IPS-15b (cell line): ENCODE data around the gene NRXN3.

Experiments used
- H3K27me3 ChIP-seq: one replicate; pipeline ENCODE4 v1.6.1; 2013; ENCODE audit warnings: low read length; ENCODE audit not compliant: control insufficient read depth, insufficient read depth
- H3K36me3 ChIP-seq: one replicate; pipeline ENCODE4 v1.6.1; 2013; ENCODE audit warnings: low read length; ENCODE audit not compliant: control insufficient read depth, insufficient read depth
- H3K4me1 ChIP-seq: one replicate; pipeline ENCODE4 v1.6.1; 2013; ENCODE audit warnings: mild to moderate bottlenecking, low read length; ENCODE audit not compliant: control insufficient read depth, insufficient read depth
- H3K4me3 ChIP-seq: one replicate; pipeline ENCODE4 v1.5.1; 2013; ENCODE audit warnings: low read depth, low read length
- H3K9ac ChIP-seq: one replicate; pipeline ENCODE4 v1.6.1; 2013; ENCODE audit warnings: low read depth, mild to moderate bottlenecking, low read length
- H3K9me3 ChIP-seq: one replicate; pipeline ENCODE4 v1.6.1; 2013; ENCODE audit warnings: mild to moderate bottlenecking, low read length; ENCODE audit not compliant: control insufficient read depth, insufficient read depth

NRXN3 gene

GRCh38 chr14:78367355-78367754 lies 197.2 kb downstream of the NRXN3 start:
- Histone ChIP-seq H3K9ac (no peak overlapping the region), H3K27me3 (no peaks in the 10 kb centered on the region), H3K9me3 (no peaks in the 10 kb centered on the region), H3K36me3 (no peaks in the 10 kb centered on the region), H3K4me3 (no peak overlapping the region), H3K4me1 (no peaks in the 10 kb centered on the region)

DNA sequence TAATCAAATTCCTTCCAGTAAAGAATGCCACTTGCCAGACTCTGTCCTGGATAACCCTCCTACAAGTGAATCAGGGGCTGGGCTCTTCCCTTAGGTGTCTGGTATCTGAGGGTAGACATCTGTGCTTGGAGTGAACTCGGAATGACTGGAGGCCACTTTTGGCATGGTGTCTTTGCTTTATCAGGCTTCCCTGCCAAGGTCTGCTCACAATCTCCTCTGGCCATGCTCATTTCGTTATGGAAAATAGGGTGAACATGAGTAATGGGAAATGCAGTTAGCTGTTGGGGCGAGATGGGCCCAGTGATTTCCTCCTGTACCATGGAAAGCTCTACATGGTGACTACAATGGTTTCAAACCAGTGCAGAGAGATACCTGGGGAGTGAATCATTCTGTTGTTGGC lies 212.9 kb downstream of the NRXN3 start:
- Histone ChIP-seq H3K36me3 (no peaks in the 10 kb centered on the region), H3K9me3 (no peaks in the 10 kb centered on the region), H3K9ac (no peak overlapping the region), H3K4me3 (no peak overlapping the region), H3K27me3 (no peaks in the 10 kb centered on the region), H3K4me1 (no peaks in the 10 kb centered on the region)

- H3K4me3 ChIP-seq = no peak overlapping the region
- H3K4me1 ChIP-seq = peaks cover 2% of the 10 kb centered on the region
- H3K9me3 ChIP-seq = no peaks in the 10 kb centered on the region
- no peaks in the 10 kb centered on the region for H3K27me3 ChIP-seq
- H3K9ac ChIP-seq = no peak overlapping the region
- H3K36me3 ChIP-seq = no peaks in the 10 kb centered on the region
These were observed 228.0 kb downstream of the NRXN3 start for GRCh38 chr14:78398216-78398615.

DNA sequence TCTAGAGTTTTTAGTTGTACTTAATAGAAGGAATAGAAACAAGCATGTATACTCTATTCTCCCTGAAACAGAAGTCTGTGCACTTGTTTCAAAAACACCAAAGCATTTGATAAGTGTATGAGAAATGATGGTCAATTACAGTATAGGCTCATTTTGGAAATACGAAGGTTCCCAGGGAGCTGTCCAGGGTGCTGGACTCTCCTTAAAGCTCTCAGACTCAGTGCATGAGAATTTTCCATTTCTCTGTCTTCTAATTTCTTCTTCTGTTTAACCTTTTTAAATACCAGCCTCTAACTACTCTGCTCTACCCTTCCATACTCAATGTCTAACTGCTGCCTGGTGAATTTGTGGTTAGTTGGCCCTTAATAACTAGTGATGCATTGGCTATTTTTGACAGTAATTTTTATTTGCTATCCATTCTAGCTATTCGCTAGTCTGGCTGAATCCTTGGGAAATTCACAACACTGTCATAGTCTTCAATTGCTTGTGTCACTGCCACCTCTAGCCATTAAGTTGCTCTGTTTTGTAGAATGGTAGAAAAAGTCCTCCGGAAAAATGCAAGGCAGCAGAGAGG lies 229.2 kb downstream of the NRXN3 start:
- no peaks in the 10 kb centered on the region for H3K27me3 ChIP-seq
- H3K9me3 ChIP-seq = no peaks in the 10 kb centered on the region
- no peaks in the 10 kb centered on the region for H3K36me3 ChIP-seq
- H3K9ac ChIP-seq = no peak overlapping the region
- no peak overlapping the region for H3K4me3 ChIP-seq
- peaks cover 3% of the 10 kb centered on the region for H3K4me1 ChIP-seq

GRCh38 chr14:78401866-78402265 lies 231.7 kb downstream of the NRXN3 start:
- no peak overlapping the region for H3K9ac ChIP-seq
- H3K9me3 ChIP-seq = no peaks in the 10 kb centered on the region
- H3K36me3 ChIP-seq = no peaks in the 10 kb centered on the region
- H3K4me1 ChIP-seq = peaks cover 3% of the 10 kb centered on the region
- H3K4me3 ChIP-seq = no peak overlapping the region
- no peaks in the 10 kb centered on the region for H3K27me3 ChIP-seq

DNA sequence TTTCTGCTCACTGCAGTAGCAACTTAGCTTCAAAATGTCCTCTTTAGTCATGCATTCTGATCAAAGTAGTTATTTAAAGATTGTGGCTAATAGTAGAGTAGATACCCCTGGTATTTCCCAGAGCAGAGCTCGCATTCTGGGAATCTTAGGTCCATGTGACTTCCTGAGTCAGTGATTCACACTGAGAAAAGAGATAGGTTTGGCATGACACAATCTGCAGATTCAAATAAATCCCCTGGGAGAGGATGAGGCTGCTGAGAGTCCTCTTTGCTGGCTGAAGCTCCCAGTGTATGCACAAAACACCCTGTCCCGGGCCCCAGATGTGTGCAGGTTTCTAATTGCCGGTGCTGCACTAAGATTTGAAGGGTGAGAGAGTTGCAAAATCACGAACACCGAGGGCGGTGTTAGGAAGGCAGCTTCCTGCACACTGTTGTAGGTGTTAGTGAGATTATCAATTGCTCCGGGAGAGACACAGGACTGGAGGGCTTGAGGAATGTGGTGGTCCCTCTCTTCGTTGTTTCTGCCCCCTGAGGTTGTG lies 233.2 kb downstream of the NRXN3 start:
- H3K4me3 ChIP-seq = no peak overlapping the region
- no peaks in the 10 kb centered on the region for H3K36me3 ChIP-seq
- no peak overlapping the region for H3K9ac ChIP-seq
- peaks cover 3% of the 10 kb centered on the region for H3K4me1 ChIP-seq
- no peaks in the 10 kb centered on the region for H3K27me3 ChIP-seq
- no peaks in the 10 kb centered on the region for H3K9me3 ChIP-seq

- H3K4me3 ChIP-seq = no peak overlapping the region
- no peaks in the 10 kb centered on the region for H3K36me3 ChIP-seq
- H3K9ac ChIP-seq = no peak overlapping the region
- peaks cover 3% of the 10 kb centered on the region for H3K4me1 ChIP-seq
- no peaks in the 10 kb centered on the region for H3K9me3 ChIP-seq
- H3K27me3 ChIP-seq = no peaks in the 10 kb centered on the region
These were observed 235.1 kb downstream of the NRXN3 start for GRCh38 chr14:78405079-78405856.

- H3K9me3 ChIP-seq = no peaks in the 10 kb centered on the region
- H3K4me3 ChIP-seq = no peak overlapping the region
These were observed 242.3 kb downstream of the NRXN3 start for GRCh38 chr14:78412475-78412874.

GRCh38 chr14:78414172-78414571 lies 244.0 kb downstream of the NRXN3 start:
- H3K9me3 ChIP-seq = no peaks in the 10 kb centered on the region

More at GRCh38 chr14:78412475-78412874, 242.3 kb downstream of the NRXN3 start:
- no peak overlapping the region for H3K9ac ChIP-seq
- H3K27me3 ChIP-seq = no peaks in the 10 kb centered on the region
- no peaks in the 10 kb centered on the region for H3K4me1 ChIP-seq
- no peaks in the 10 kb centered on the region for H3K36me3 ChIP-seq

DNA sequence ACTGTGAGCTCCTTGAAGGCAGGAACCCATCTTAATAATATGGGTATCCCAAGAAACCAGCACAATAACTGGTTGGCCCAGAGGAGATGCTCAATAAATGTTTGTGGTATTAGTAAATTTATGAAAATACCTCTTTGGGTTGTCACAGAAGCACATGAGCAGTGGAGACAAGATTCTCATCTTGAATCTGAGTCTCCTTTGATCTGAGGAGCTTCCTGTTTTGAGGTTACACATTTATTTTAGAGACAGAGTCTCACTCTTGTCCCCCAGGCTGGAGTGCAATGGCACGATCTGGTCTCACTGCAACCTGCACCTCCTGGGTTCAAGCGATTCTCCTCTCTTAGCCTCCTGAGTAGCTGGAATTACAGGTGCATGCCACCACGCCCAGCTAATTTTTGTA lies 247.4 kb downstream of the NRXN3 start:
- H3K27me3 ChIP-seq = no peaks in the 10 kb centered on the region
- H3K9me3 ChIP-seq = no peaks in the 10 kb centered on the region
- H3K36me3 ChIP-seq = no peaks in the 10 kb centered on the region
- H3K9ac ChIP-seq = no peak overlapping the region
- no peaks in the 10 kb centered on the region for H3K4me1 ChIP-seq
- no peak overlapping the region for H3K4me3 ChIP-seq

More at GRCh38 chr14:78414172-78414571, 244.0 kb downstream of the NRXN3 start:
- Histone ChIP-seq H3K27me3 (no peaks in the 10 kb centered on the region), H3K4me3 (no peak overlapping the region), H3K36me3 (no peaks in the 10 kb centered on the region), H3K9ac (no peak overlapping the region), H3K4me1 (no peaks in the 10 kb centered on the region)

DNA sequence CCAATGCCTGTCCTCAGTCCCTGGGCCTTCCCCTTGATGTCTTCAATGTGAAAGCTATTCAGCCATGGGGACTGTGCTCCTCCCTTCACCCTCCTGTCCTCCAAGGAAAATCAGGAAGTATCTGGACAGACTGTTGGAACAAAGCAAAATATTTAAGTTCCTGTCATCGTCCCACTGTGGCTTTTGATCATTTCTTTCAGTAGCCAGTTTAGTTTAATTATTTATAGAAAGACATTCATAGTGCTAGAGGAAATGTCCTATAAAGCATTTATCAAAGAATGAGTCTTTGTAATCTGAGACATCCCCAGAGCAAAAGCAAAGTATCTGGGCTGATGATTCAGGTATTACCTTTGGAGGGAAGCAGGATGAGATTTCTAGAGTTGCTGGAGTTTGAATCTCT lies 254.1 kb downstream of the NRXN3 start:
- Histone ChIP-seq H3K4me1 (no peaks in the 10 kb centered on the region), H3K27me3 (no peaks in the 10 kb centered on the region), H3K9ac (no peak overlapping the region)

GRCh38 chr14:78425330-78425729 lies 255.2 kb downstream of the NRXN3 start:
- H3K36me3 ChIP-seq = no peaks in the 10 kb centered on the region
- H3K9me3 ChIP-seq = no peaks in the 10 kb centered on the region
- H3K27me3 ChIP-seq = no peaks in the 10 kb centered on the region
- no peak overlapping the region for H3K4me3 ChIP-seq
- H3K9ac ChIP-seq = no peak overlapping the region
- no peaks in the 10 kb centered on the region for H3K4me1 ChIP-seq

More for the DNA sequence above, 254.1 kb downstream of the NRXN3 start:
- H3K4me3 ChIP-seq = no peak overlapping the region
- H3K9me3 ChIP-seq = no peaks in the 10 kb centered on the region
- H3K36me3 ChIP-seq = no peaks in the 10 kb centered on the region
